Upper lobe of left lung (tissue), 4 donors: Measurements from ENCODE around the gene TPRG1.

ENCODE experiments used
- EP300 ChIP-seq, 4 donors: sonication (generic); formaldehyde crosslinking; IDR thresholded peaks; one replicate each; pipeline ENCODE4 v1.5.1; 2017; ENCODE audit warnings: antibody characterized with exemption in 4 of 4, control low read depth in 2 of 4
- POLR2AphosphoS5 ChIP-seq, 2 donors: sonication (generic); formaldehyde crosslinking; IDR thresholded peaks; one replicate each; pipeline ENCODE4 v1.5.1; 2017; ENCODE audit warnings: antibody characterized with exemption in 2 of 2
- TF ChIP-seq, protein P1 (sequence below), 6 experiments: fragments of 450-650 bp in 4 of 6; fragments of 200-600 bp in 2 of 6; sonication (generic) in 2 of 6; IDR thresholded peaks; one replicate each; pipeline ENCODE4 v1.5.1; 2016 to 2019; ENCODE audit warnings: antibody characterized with exemption in 6 of 6

DNA sequence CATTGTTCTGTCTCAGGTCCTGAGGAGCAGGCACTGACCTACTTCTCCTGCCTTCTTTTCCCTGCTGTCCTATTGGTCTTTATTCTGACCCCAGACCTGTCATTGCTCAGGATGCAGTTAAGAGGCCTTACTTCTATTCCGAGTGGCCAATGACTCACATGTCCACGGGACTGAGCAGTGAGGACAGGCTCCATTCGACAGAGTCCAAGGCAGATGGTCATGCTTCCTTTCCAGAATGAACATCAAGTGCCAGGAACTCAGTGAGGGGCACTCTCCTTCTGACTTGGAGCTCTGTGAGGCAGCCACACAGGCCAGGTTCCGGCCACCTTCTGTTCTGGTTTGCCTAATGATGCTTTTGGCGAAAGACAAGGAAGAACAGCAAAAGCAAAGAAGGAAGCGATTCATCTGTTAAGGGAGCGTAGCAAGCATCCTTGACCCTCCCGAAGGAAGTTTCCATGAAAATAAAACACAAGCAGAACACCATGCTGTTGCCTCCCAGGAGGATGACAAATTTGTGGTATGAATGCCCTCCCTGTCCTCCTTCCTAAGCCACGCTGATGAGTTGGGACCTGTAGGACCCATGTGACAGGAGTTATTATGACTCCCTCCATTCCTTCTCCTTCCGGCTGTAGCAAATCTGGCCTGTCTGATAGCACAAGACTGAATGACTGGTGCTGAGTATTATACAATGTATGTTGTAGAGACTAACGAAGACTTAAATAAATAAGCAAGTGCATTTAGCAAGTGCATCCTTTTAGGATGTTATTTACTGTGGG is 14.4 kb upstream of the TPRG1 start:
- TF ChIP-seq, protein P1, sequence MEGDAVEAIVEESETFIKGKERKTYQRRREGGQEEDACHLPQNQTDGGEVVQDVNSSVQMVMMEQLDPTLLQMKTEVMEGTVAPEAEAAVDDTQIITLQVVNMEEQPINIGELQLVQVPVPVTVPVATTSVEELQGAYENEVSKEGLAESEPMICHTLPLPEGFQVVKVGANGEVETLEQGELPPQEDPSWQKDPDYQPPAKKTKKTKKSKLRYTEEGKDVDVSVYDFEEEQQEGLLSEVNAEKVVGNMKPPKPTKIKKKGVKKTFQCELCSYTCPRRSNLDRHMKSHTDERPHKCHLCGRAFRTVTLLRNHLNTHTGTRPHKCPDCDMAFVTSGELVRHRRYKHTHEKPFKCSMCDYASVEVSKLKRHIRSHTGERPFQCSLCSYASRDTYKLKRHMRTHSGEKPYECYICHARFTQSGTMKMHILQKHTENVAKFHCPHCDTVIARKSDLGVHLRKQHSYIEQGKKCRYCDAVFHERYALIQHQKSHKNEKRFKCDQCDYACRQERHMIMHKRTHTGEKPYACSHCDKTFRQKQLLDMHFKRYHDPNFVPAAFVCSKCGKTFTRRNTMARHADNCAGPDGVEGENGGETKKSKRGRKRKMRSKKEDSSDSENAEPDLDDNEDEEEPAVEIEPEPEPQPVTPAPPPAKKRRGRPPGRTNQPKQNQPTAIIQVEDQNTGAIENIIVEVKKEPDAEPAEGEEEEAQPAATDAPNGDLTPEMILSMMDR (IDR thresholded peaks at IDR 0.05) = no peak
- TF ChIP-seq EP300 (IDR thresholded peaks at IDR 0.05) (no peak), POLR2AphosphoS5 (IDR thresholded peaks at IDR 0.05) (no peak)
